Adipose tissue (tissue), 3 donors: Measurements from ENCODE around the gene CLMN. TPM values are rescaled to one million over a fixed set of nuclear protein-coding genes. Genes with fewer than 3 reads are reported as not detected.

ENCODE experiments used
- H3K27ac ChIP-seq: one replicate; pipeline ENCODE4 v1.5.1; 2013; ENCODE audit warnings: low read depth, low read length
- WGBS, 3 donors: extraction: QIAGEN DNeasy Blood & Tissue Kit; methylation state at CpG; one replicate each; pipeline ENCODE4 v1.1.7; 2013; 5-methylcytosine and 5-hydroxymethylcytosine counted together
- polyA plus RNA-seq, 3 donors: library from polyadenylated mRNA; stranded (reverse); fragments of 200-250 nt; gene quantifications; one replicate each; pipeline ENCODE4 v1.2.3, GENCODE V29; 2013
- donor health status: healthy with polysubstance abuse.
- donor health status: Bipolar disorder and iron deficiency.
- donor health status: healthy.

The CLMN gene
- 10 to 100 TPM; 11.0 to 25.0 (median 19.7) TPM for polyA plus RNA-seq

DNA sequence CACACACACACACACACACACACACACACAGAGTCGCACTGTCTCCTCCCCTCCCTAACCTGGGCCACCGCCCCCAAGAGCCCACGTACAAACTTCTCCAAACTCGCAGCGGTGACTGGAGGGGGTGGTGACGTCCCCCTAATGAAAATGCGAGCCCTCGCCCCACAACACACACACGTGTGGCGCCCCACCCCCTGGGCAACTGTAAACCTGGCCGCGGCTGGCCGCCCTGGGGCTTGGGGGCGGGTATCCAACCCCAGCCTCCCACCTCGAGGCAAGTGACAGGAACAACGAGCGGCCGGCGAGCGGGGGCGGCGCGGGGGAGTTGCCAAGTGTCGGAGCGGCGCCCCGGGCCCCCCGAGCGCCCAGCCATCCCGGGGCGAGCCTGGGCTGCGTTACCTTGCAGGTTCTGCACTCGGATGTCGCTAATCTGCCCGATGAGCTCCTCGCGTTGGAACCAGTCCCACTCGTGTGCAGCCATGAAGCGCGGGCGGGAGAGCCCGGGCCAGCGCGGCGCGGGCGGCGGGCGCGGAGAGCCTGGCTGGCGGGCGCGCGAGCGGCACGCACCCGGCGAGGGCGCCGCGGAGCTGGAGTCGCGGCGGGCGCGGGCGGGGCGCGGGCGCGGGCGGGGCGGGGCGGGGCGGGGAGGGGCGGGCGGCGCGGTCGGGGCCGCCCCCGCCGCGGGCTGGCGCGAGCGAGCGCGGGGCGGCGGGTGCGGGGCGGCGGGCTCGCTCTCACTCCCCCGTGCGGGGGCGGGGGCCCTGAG, at the start of gene CLMN:
Gene CLMN (minus strand): TSS at position 597 of the 766 bp plus-strand sequence. CDS start 116 bp downstream, at position 481.
- 0 to 1% (median 1%) methylated on average over 47 to 94 of the region's 98 CpGs for WGBS, 3 donors
- H3K27ac ChIP-seq, result no peak within 1 kb of the TSS

DNA sequence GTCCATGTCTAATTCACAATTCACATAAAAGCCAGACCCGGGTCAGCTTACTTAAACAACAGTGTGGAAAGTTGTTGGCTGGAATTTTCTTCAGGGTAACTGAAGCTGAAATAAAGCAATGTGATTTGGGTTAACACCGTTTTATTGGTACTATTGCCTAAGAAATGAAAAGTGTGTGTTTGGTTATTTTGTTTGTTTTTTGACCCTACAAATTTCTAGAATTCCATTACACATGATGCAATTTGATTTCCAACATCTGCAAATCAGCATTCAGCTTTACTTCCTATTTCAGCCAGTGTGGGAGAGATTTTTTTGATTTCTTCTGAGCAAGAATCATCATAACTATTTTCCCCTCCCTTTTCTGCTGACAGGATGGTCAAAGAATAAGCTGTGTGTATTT, 45.7 kb upstream of the CLMN start:
- H3K27ac ChIP-seq, result no peak overlapping the region
- 64 to 74% (median 74%) methylated on average over 2 of the region's 2 CpGs for WGBS, 3 donors

- 83 to 88% (median 85%) methylated on average over 7 of the region's 7 CpGs for WGBS, 3 donors
- H3K27ac ChIP-seq, result no peak overlapping the region
Measured at GRCh38 chr14:95364481-95365209, 44.9 kb upstream of the CLMN start.

- no peak overlapping the region for H3K27ac ChIP-seq
- 67 to 82% (median 75%) methylated on average over 11 of the region's 11 CpGs for WGBS, 3 donors
Measured at GRCh38 chr14:95363468-95363954, 43.8 kb upstream of the CLMN start.

- WGBS, 3 donors, result 60 to 76% (median 67%) methylated on average over 9 of the region's 9 CpGs
- no peak overlapping the region for H3K27ac ChIP-seq
Measured at GRCh38 chr14:95362138-95362494, 42.4 kb upstream of the CLMN start.

DNA sequence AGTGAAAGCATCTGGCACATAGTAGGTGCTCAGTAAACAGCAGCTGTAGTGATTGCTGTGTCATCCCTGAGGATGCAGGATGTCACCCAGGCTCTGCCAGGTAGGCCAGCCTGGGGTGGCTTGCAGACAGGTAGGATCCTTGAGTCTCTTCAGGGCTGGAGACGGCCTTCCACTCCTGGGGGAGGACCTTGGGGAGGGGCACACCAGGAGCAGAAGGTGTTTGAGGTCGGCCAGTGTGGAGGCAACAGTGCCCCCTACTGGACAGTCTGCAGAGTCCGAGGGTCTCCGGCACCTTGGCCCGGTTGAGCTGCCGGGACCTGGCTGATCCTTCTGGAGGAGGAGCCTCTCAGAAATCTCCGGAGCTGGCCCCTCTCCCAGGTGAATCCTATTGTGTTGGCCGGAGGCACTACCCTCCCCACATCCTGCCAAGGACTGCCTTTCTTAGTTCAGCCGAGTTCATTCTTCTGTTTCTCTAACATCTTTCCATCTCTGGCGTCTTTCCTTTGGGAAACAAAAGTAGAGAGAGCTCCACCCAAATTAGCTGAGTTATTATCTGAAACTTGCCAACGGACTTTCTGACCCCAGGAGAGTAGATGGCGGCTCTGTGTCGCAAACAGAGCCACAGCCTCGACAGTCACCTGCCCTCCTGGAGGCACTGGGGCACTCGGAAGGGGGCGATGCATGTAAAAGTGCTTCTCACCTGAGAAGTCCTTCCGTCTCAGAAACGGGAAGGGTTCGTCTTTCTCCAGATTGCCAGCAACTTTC, 41.8 kb upstream of the CLMN start:
- 22 to 36% (median 23%) methylated on average over 19 of the region's 19 CpGs for WGBS, 3 donors
- H3K27ac ChIP-seq, result no peak overlapping the region

DNA sequence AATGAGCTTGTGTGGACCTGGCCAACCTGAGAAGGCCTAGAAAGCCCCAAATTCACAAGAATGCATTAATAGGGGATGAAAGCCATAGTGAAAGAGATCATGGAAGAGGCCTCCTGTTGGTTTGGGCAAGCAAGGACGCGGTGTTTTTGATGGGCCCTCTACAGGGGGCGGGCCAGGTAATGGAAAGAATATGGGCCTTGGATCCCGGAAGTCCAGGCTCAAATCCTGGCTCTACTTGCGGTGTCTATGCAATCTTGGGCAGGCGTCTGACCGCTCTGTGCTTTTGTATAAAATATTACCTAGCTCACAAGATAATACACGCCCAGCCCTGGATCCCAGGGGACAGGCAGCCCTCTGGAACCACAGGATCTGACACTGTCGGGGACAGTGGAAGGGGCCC, 41.1 kb upstream of the CLMN start:
- H3K27ac ChIP-seq, result no peak overlapping the region
- WGBS, 3 donors, result 87 to 90% (median 87%) methylated on average over 9 of the region's 9 CpGs

- H3K27ac ChIP-seq, result no peak overlapping the region
- WGBS, 3 donors, result 43 to 46% (median 45%) methylated on average over 44 to 47 of the region's 47 CpGs
Measured at GRCh38 chr14:95359994-95360826, 40.5 kb upstream of the CLMN start.

DNA sequence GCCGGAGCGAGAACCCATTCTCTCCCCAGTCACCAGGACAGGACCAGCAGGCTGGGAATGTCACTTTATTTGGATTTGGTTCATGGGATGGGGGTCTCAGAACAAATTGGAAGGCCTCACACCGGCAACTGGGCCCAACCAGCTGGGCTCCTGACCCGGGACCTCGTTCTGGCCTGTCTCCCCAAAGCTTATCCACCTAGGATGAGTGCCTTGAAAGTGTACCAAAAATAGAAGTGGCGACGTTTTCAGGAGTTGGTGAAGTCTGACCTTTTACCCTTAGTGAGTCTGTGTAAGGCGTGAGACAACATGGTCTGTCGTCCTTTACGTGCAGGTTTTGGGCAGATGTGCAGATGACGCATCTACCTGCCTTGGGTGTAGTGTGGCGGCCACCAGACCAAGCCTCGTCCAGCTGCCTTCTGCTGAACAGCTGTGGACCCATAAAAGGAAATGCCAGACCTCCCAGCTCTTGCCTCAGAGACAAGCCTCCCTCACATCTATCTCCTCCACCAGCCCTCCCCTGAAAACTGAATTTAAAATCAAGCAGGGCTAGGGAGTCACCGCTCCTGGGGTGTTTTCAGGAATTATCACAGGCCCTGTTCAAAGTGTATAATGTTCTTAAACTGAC, 36.6 kb upstream of the CLMN start:
- no peak overlapping the region for H3K27ac ChIP-seq
- WGBS, 3 donors, result 79 to 89% (median 80%) methylated on average over 14 of the region's 14 CpGs

DNA sequence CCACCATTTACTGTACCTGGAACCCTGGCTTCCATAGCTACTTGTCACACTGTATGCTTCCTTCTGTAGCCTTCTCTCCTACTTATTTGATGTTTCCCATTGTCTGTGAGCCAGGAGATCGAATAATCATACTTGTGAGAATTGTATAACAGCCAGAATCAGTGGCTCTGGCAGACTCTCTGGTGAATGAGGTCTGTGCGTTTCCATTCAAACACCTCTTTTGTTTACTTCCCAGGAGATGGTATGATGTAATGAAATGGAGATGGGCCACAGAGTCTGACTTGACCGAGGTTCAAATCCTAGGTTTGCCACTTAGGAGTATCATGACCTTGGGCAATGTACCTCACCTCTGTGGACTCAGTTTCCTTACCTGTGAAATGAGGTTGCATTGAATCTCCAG, 35.7 kb upstream of the CLMN start:
- H3K27ac ChIP-seq, result no peak overlapping the region
- 36 to 61% (median 51%) methylated on average over 3 of the region's 3 CpGs for whole genome bisulfite sequencing, 3 donors

DNA sequence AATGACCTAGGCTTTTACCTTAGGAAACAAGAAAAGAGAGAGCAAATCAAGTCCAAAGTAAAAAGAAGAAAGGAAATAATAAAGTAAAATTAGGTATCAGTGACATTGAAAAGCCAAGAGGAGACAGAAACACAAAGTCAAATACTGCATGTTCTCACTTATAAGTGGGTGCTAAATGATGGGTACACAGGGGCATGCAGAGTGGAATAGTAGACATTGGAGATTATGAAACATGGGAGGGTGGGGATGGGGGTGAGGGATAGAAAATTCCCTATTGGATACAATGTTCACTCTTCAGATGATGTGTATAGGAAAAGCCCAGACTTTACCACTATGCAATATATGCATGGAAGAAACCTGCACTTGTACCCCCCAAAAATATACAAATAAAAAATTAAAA, 35.1 kb upstream of the CLMN start:
- H3K27ac ChIP-seq, result no peak overlapping the region

DNA sequence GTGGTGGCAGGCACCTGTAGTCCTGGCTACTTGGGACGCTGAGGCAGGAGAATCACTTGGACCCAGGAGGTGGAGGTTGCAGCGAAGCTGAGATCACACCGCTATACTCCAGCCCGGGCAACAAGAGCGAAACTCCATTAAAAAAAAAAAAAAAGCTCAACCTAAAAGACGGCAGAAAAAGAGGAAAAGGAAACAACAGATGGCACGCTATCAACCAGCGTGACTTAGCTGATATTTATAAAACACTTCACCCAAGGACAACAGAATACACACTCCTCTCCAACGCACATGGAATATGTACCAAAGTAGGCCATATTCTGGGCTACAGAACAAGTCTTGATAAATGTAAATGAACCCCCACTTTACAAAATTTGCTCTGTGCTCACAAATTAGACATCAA, 34.0 kb upstream of the CLMN start:
- WGBS, 3 donors, result 69 to 87% (median 70%) methylated on average over 9 of the region's 9 CpGs
- H3K27ac ChIP-seq, result no peak overlapping the region

- H3K27ac ChIP-seq, result no peak overlapping the region
- 95 to 100% (median 97%) methylated on average over 1 of the region's 1 CpG for WGBS, 3 donors
Measured at GRCh38 chr14:95353007-95353406, 33.3 kb upstream of the CLMN start.

DNA sequence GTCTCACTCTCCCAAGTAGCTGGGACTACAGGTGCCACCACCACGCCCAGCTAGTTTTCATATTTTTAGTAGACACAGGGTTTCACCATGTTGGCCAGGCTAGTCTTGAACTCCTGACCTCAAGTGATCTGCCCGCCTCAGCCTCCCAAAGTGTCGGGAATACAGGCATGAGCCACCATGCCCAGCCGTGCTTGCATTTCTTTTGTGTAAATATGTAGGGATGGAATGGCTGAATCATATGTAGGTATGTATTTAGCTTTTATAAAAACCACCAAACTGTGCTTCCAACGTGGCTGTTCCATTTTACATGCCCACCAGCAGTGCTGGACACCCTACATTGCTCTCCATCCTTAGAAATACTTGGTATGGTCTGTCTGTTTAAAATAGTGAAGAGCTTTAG, 32.8 kb upstream of the CLMN start:
- no peak overlapping the region for H3K27ac ChIP-seq
- 81 to 83% (median 83%) methylated on average over 5 of the region's 5 CpGs for WGBS, 3 donors

DNA sequence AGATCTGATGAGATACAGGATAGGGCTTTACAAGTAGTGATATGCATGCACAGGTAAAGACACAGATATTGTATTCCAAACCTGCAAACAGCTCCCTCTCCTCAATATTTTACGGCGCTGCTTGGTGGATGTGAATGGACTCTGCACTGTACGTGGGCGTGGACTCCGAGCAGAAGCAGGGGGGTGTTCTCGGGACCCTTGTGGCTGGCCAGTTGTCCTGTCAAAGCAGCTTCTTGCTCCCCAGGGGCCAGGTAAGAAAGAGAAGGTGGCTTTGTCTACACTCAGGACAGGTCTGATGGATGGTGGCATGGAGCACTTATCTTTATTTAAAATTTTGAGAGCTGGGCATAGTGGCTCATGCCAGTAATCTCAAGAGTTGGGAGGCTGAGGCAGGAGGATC, 29.5 kb upstream of the CLMN start:
- H3K27ac ChIP-seq, result no peak overlapping the region
- WGBS, 3 donors, result 91 to 95% (median 93%) methylated on average over 6 of the region's 6 CpGs

DNA sequence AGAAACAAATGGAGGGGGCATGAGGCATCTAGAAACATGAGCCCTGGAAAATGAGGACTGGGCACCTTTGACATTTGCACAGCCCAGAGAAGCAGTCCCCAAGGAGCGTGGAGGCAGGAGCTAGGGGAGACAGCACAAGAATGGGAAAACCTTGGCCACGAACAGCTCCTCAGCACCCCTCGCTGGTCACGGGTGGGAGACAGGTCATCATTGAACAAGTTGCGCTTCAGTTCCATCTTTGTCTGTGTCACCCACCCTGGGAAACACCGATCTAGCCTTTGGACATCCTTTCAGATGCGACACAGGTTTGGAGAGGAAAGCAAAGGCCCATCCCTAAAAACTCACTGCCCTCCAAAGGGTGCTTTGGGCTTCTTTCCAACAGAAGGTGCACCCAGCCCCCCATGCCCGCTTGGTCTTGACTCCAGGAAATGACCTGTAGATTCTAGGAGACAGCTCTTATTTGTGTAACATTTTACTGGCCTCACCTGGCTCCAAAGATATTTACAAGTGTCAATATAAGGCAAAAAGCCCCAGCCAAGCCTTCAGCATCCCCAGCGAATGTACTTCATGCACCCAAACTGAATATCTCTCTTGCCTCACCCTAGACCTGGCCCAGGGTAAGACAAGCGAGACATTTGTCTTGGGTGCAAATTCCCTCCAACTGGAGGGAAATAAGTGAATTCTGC, 28.8 kb upstream of the CLMN start:
- WGBS, 3 donors, result 87 to 88% (median 88%) methylated on average over 10 of the region's 10 CpGs
- H3K27ac ChIP-seq, result no peak overlapping the region

DNA sequence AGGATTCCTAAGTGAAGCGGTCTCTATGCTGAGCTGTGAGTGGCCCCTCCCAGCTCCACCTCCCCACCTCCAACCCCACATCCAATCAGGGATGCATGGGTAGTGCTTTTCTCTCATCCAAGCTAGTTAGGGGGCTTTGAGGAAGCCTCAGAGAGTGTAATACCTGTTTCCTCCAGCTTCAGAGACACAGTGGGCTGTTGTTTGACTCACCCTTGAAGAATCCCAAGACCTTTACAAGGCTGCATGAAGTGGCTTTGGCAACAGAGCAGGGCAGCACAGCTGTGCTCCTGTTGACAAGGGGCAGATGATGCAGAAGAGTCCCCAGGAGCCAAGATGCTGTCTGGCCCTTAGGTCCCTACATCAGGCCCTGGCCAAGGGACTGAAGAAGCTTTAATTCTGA, 27.1 kb upstream of the CLMN start:
- no peak overlapping the region for H3K27ac ChIP-seq
- WGBS, 3 donors, result 97 to 100% (median 100%) methylated on average over 1 of the region's 1 CpG
